Subcutaneous abdominal adipose tissue (tissue), 5 donors: Measurements from ENCODE around the gene SEPTIN2.
"Not testable (repeated sequence)": the region's sequence is repeated elsewhere in the genome, so short reads cannot be mapped to it uniquely, and the experiment has no call there.

Source experiments
- H3K27ac ChIP-seq: one replicate; pipeline ENCODE4 v1.7.0; 2013; ENCODE audit warnings: low read depth, mild to moderate bottlenecking, inconsistent platforms, low read length, moderate library complexity
- H3K27me3 ChIP-seq, 5 donors: one replicate each; pipeline ENCODE4 v1.7.0; 2013; ENCODE audit warnings: low read length in 5 of 5, inconsistent platforms in 1 of 5; ENCODE audit not compliant: control insufficient read depth in 5 of 5, insufficient read depth in 4 of 5
- H3K36me3 ChIP-seq, 5 donors: one replicate each; pipeline ENCODE4 v1.7.0; 2013; ENCODE audit warnings: low read length in 5 of 5; ENCODE audit not compliant: control insufficient read depth in 5 of 5, insufficient read depth in 5 of 5
- H3K4me1 ChIP-seq, 5 donors: one replicate each; pipeline ENCODE4 v1.7.0; 2013; ENCODE audit warnings: low read length in 5 of 5, mild to moderate bottlenecking in 3 of 5, moderate library complexity in 1 of 5; ENCODE audit not compliant: control insufficient read depth in 5 of 5, insufficient read depth in 5 of 5
- H3K4me3 ChIP-seq, 5 donors: one replicate each; pipeline ENCODE4 v1.7.0; 2013; ENCODE audit warnings: low read length in 5 of 5, low read depth in 1 of 5
- H3K9ac ChIP-seq, 5 donors: one replicate each; pipeline ENCODE4 v1.7.0; 2013; ENCODE audit warnings: low read length in 5 of 5, mild to moderate bottlenecking in 4 of 5, moderate library complexity in 3 of 5
- H3K9me3 ChIP-seq, 5 donors: one replicate each; pipeline ENCODE4 v1.7.0; 2013; ENCODE audit warnings: low read length in 5 of 5; ENCODE audit not compliant: control insufficient read depth in 5 of 5
- donor health status: healthy.
- donor health status: healthy.
- donor health status: healthy.
- donor health status: healthy.
- donor health status: healthy.

The SEPTIN2 gene

DNA sequence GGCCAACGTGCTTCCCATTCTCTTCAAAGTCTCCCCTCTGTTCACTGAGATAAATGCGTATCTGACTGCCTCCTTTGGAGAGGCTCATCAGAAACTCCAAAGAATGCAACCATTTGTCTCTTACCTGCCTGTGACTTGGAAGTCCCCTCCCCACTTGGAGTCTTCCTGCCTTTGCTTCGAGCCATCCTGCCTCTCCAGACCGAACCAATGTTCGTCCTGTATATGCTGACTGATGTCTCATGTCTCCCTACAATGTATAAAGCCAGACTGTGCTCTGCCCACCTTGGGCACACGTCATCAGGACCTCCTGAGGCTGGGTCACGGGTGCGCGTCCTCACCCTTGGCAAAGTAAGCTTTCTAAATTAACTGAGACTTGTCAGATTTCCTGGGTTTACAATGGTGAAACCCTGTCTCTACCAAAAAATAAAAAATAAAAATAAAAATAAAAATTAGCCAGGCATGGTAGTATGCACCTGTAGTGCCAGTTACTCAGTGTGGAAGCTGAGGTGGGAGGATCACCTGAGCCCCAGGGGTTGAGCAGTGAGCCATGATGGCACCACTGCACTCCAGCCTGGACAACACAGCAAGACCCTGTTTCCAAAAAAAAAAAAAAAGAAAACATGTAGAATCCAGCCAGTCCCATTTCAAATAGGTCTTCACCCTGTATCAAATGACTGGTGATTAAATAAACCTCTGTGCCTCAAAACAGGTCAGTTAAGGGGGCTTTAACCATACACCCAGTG lies 29.2 kb upstream of the SEPTIN2 start:
- Histone ChIP-seq H3K9me3 (no peaks in the 10 kb centered on the region), H3K27me3 (no peaks in the 10 kb centered on the region), H3K36me3 (no peaks in the 10 kb centered on the region), H3K27ac (no peak overlapping the region), H3K4me3 (no peak overlapping the region), H3K4me1 (peaks cover 0 to 8% (median 0%) of the 10 kb centered on the region in 5 donors), H3K9ac (no peak overlapping the region)

DNA sequence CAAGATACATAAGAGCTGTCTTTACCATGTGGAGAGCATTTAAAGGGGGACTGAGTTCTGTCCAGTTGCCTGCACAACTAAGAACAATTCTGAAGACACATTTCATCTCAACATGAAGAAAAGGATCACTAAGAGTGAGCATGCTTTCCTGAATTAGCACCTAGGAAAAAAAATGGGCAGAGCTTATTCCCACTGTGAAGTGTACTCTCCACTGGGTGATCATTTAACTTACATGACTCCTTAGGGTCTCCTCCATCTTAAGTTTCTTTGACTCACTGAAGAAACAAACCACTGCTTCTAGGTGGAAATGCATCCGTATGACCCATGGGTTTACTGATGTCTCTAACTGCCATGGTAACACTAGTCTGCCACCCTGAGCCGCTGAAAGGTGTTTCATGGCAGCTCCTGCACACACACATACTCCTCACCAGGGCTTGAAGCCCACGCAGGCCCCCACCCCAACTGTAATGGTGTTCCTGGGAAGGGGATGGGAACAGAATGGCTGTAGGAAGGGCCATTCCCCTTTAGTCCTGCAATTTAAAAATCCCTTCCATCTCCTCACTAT lies 27.3 kb upstream of the SEPTIN2 start:
- H3K27ac ChIP-seq: no peak overlapping the region
- no peaks in the 10 kb centered on the region for H3K27me3 ChIP-seq
- no peak overlapping the region for H3K9ac ChIP-seq
- no peak overlapping the region for H3K4me3 ChIP-seq
- peaks cover 0 to 5% (median 0%) of the 10 kb centered on the region in 5 donors for H3K4me1 ChIP-seq
- H3K36me3 ChIP-seq: no peaks in the 10 kb centered on the region
- no peaks in the 10 kb centered on the region for H3K9me3 ChIP-seq

DNA sequence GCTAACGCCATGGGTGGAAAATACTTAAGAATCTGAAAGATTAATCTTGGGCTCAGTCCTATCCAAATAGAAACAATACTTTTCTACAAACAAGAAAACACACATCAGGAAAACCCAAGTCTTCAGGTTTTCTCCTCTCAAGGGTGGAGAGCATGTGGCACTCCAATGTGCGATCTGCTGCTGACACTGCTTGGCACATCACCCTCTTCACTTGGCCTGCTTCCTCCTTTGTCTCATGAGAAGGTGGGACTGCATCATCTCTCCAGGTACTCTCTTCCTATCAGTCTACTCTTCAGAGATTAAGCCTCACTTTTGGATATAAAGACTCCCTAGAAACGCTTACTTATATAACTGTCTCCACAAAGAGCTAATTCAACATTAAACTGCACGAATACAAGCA lies 26.7 kb upstream of the SEPTIN2 start:
- Histone ChIP-seq H3K9me3 (no peaks in the 10 kb centered on the region), H3K4me3 (no peak overlapping the region), H3K4me1 (peaks cover 0 to 5% (median 0%) of the 10 kb centered on the region in 5 donors), H3K36me3 (no peaks in the 10 kb centered on the region), H3K27me3 (no peaks in the 10 kb centered on the region), H3K27ac (no peak overlapping the region), H3K9ac (no peak overlapping the region)

DNA sequence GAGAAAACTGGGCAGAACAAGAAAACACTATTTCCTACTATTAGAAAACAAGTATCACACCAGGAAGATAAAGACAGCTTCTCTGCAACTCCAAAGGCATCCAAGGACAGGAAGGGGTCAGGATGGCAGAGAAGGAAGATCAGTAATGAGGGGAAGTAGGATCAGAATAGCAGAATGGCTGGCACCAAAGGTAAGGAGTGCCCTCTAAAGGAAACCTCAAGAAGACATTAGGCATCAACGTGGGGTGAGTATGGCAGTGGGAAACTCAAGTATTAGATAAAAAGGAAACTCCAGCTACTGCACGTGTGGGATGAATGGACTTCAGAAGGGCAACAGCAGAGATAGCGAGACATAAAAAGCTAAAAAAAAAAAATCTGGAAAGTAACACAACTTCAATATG lies 26.1 kb upstream of the SEPTIN2 start:
- Histone ChIP-seq H3K4me3 (no peak overlapping the region), H3K27ac (no peak overlapping the region), H3K9me3 (no peaks in the 10 kb centered on the region), H3K36me3 (no peaks in the 10 kb centered on the region), H3K9ac (no peak overlapping the region), H3K4me1 (peaks cover 0 to 5% (median 0%) of the 10 kb centered on the region in 5 donors), H3K27me3 (no peaks in the 10 kb centered on the region)

DNA sequence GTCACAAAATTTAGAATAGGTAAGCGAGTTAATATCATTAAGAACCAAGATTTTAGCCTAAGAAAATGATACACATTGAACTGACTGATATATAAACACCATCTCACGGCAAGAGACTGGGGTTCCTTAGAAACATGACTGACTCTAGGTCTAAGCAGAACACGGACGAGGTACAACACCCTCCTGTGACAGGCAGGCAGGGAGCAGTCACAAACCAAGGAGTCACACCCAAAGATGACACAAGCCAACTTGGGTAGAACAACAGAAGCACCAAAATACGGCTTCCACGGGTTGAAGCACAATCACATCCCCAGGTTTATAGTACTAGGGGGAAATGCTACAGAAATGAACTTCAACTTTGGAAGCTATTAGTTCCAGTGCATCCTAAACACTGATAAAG lies 24.6 kb upstream of the SEPTIN2 start:
- Histone ChIP-seq H3K9ac (no peak overlapping the region), H3K27ac (no peak overlapping the region), H3K4me1 (peaks cover 0 to 13% (median 8%) of the 10 kb centered on the region in 5 donors), H3K9me3 (no peaks in the 10 kb centered on the region), H3K4me3 (no peak overlapping the region), H3K36me3 (no peaks in the 10 kb centered on the region), H3K27me3 (no peaks in the 10 kb centered on the region)

DNA sequence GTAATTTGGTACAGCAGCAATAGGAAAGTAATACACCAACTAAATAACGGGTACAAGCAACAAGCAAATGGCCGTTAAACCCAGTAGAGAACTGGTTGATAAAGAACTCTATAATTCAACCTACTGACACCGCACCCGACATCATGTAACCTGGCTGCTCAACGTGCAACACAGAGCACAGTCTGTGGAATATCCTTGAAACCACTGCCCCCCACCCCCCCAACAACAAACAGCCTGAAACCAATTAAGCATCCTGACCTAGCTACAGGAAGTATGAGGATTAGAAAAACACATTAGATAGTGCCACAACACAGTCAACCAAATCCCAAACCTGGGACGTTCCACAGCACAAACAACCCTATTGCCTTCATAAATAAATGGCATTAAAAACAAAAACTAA lies 23.7 kb upstream of the SEPTIN2 start:
- Histone ChIP-seq H3K4me3 (no peak overlapping the region), H3K36me3 (peaks cover 0 to 4% (median 0%) of the 10 kb centered on the region in 5 donors), H3K27ac (no peak overlapping the region), H3K4me1 (peaks cover 0 to 14% (median 9%) of the 10 kb centered on the region in 5 donors), H3K9ac (no peak overlapping the region), H3K9me3 (no peaks in the 10 kb centered on the region), H3K27me3 (no peaks in the 10 kb centered on the region)

DNA sequence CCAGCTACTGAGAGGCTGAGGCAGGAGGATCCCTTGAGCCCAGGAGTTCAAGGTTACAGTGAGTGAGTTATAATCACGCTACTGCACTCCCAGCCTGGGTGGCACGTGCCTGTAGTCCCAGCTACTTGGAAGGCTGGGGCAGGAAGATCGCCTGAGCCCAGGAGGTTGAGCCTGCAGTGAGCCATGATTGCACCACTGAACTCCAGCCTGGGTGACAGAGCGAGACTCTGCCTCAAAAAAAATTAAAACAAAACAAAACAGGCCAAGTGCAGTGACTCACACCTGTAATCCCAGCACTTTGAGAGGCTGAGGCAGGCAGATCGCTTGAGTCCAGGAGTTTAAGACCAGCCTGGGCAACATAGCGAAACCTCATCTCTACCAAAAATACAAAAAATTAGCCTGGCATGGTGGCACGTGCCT lies 22.3 kb upstream of the SEPTIN2 start:
- not testable (repeated sequence) for H3K9ac ChIP-seq, H3K9me3 ChIP-seq, H3K36me3 ChIP-seq, H3K27ac ChIP-seq, H3K27me3 ChIP-seq, H3K4me3 ChIP-seq
- H3K4me1 ChIP-seq: peaks cover 0 to 14% (median 9%) of the 10 kb centered on the region in 5 donors

DNA sequence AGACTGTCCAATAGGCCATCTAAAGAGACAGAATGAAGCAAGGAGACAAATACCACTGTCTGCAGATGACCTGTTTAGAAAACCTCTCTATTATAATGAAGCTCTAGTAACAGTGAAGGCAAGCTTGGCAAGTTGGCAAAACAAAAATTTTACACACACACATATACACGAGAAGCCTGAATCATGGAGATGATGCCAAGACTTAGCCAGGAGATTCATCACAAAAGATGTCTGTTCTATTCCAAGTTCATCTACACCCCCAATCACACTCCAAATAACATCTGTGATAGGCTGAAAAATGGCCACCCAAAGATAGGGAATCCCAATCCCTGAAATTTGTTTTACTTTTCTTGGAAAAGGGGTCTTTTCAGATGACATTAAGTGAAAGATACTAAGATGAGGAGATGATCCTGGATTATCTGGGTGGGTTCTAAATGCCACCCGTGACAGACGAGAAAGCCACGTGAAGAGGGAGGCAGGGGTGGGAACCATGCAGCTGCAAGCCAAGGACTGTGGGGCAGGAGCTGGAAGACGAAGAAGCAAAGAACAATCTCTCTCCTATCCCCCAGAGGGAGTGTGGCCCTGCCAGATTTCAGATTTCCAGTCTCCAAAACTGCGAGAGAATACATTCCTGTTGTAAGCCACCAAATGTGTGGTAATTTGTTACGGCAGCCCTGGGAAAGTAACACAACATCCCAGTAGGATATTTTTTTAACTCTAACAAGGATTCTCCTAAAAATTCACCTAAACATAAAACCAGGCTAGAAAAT lies 20.2 kb upstream of the SEPTIN2 start:
- Histone ChIP-seq H3K36me3 (peaks cover 0 to 10% (median 6%) of the 10 kb centered on the region in 5 donors), H3K27ac (no peak overlapping the region), H3K27me3 (no peaks in the 10 kb centered on the region), H3K9me3 (no peaks in the 10 kb centered on the region), H3K9ac (no peak overlapping the region), H3K4me1 (peaks cover 0 to 10% (median 8%) of the 10 kb centered on the region in 5 donors), H3K4me3 (no peak overlapping the region)

DNA sequence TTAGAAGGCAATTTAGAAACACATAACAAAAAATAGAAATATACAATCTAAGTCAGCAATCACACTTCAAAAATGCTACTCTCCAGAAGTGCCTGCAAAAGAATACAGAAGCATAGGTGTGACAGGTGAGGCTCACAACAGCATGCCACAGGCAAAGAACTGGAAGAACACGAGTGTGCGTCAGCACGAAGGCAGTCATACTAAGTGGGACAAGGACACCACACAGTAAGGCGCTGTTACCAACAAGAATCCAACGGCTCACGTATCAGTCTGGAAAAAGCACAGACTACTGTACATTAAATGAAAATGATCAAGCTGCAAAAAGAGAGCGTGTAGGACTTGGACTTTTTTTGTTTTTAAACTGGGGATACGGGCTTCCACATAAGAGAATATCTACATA lies 19.0 kb upstream of the SEPTIN2 start:
- no peak overlapping the region for H3K4me3 ChIP-seq
- no peaks in the 10 kb centered on the region for H3K27me3 ChIP-seq
- H3K9me3 ChIP-seq: no peaks in the 10 kb centered on the region
- H3K27ac ChIP-seq: no peak overlapping the region
- peaks cover 0 to 10% (median 6%) of the 10 kb centered on the region in 5 donors for H3K36me3 ChIP-seq
- H3K4me1 ChIP-seq: peaks cover 0 to 15% (median 8%) of the 10 kb centered on the region in 5 donors
- no peak overlapping the region for H3K9ac ChIP-seq

DNA sequence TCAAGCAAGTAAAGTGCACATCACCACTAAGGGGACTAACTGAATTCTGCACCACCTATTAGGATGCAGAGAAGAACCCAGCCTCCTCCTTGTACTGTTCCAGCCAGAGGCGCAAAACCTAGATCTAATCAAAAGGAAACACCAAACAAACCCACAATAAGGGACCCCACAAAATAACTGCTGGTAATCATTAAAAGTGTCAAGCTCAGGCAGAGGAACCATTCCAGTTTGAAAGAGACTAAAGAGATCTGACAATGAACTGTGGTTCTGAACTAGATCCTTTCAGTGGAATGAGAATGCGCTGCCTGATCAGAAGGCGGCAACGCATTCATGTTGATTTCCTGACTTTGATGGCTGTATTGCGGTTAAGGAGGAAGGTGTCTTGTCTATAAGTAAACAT lies 17.1 kb upstream of the SEPTIN2 start:
- no peak overlapping the region for H3K27ac ChIP-seq
- H3K4me1 ChIP-seq: peaks cover 3 to 32% (median 24%) of the 10 kb centered on the region in 5 donors
- H3K4me3 ChIP-seq: no peak overlapping the region
- no peaks in the 10 kb centered on the region for H3K9me3 ChIP-seq
- no peak overlapping the region for H3K9ac ChIP-seq
- no peaks in the 10 kb centered on the region for H3K27me3 ChIP-seq
- H3K36me3 ChIP-seq: peaks cover 0 to 10% (median 6%) of the 10 kb centered on the region in 5 donors
